ENCODE measurements around the gene CTBP1. TPM values are rescaled to one million over a fixed set of nuclear protein-coding genes. Genes with fewer than 3 reads are reported as not detected.
A peak's percentile ranks its signal among the peaks of the same experiment; 100 is the strongest.

Gene CTBP1
- total and polyA plus RNA-seq, 9 of the 15 experiments (the other 6 are each of a cell fraction or from before 2014, with no cell fraction given), result 14.5 to 162 (median 68.2) TPM

DNA sequence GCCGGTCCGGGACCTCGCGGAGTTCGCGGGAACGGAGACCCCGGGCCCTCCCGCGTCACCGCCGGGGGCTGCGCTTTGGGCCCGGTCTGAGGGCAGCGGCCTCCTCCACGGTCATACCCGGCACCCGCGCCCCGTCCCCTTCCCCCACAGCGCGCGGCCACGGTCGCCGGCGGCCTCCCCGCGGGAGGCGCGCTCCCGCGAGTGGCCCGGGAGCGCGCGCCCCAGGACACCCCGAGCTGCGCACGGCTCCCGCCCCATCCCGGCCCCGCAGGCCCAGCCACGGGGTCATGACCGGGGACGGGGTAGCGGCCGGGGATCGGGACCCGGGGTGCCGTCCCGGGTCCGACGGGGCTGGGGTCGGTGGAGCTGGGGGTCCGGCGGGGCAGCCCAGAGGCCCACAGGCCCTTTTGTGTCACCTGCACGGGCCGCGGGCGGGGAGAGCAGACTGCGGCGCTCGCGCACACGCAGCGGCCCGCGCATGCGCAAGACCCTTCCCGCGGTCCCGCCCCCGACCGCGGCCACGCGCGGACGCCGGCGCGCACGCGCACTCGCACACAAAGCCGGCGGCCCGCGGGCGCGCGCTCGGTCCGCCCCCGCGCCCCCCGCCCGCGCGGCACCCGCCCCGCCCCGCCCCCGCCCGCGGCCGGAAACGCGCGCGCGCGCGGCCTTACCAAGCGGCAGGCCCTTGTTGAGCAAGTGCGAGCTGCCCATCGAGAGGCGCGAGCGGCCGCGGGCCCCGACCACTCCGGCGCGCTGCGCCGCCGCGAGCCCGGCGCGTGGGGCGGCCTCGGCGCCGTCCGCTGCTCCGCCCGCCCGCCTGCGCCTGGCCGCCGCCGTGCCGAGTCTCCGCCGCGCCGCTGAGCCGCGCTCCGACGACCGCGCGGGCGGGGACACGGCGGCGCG lies at the start of gene CTBP1 (continued):
- no peak for TF ChIP-seq YY1 (IDR thresholded peaks at IDR 0.05; ENCODE audit: borderline replicate concordance in 1 of 3, control insufficient read depth in 1 of 3, extremely low read depth in 1 of 3, insufficient read depth in 3 of 3, insufficient read length in 1 of 3, insufficient replicate concordance in 2 of 3, low read depth in 1 of 3, low read length in 2 of 3)
- no peak for TF ChIP-seq FOSL1 (tag; conservative IDR thresholded peaks at IDR 0.05)
- TF ChIP-seq E4F1 (CRISPR knock-in tag; IDR thresholded peaks at IDR 0.05; ENCODE audit: borderline replicate concordance), result no peak
- TF ChIP-seq SMARCA4 (IDR thresholded peaks at IDR 0.05), result no peak
- TF ChIP-seq NONO (IDR thresholded peaks at IDR 0.05; ENCODE audit: low read depth in 2 of 2, low read length in 1 of 2), result peak in 1 of 2 experiments; percentile 68; a peak in 2 of 4 replicates
- TF ChIP-seq, protein P1, sequence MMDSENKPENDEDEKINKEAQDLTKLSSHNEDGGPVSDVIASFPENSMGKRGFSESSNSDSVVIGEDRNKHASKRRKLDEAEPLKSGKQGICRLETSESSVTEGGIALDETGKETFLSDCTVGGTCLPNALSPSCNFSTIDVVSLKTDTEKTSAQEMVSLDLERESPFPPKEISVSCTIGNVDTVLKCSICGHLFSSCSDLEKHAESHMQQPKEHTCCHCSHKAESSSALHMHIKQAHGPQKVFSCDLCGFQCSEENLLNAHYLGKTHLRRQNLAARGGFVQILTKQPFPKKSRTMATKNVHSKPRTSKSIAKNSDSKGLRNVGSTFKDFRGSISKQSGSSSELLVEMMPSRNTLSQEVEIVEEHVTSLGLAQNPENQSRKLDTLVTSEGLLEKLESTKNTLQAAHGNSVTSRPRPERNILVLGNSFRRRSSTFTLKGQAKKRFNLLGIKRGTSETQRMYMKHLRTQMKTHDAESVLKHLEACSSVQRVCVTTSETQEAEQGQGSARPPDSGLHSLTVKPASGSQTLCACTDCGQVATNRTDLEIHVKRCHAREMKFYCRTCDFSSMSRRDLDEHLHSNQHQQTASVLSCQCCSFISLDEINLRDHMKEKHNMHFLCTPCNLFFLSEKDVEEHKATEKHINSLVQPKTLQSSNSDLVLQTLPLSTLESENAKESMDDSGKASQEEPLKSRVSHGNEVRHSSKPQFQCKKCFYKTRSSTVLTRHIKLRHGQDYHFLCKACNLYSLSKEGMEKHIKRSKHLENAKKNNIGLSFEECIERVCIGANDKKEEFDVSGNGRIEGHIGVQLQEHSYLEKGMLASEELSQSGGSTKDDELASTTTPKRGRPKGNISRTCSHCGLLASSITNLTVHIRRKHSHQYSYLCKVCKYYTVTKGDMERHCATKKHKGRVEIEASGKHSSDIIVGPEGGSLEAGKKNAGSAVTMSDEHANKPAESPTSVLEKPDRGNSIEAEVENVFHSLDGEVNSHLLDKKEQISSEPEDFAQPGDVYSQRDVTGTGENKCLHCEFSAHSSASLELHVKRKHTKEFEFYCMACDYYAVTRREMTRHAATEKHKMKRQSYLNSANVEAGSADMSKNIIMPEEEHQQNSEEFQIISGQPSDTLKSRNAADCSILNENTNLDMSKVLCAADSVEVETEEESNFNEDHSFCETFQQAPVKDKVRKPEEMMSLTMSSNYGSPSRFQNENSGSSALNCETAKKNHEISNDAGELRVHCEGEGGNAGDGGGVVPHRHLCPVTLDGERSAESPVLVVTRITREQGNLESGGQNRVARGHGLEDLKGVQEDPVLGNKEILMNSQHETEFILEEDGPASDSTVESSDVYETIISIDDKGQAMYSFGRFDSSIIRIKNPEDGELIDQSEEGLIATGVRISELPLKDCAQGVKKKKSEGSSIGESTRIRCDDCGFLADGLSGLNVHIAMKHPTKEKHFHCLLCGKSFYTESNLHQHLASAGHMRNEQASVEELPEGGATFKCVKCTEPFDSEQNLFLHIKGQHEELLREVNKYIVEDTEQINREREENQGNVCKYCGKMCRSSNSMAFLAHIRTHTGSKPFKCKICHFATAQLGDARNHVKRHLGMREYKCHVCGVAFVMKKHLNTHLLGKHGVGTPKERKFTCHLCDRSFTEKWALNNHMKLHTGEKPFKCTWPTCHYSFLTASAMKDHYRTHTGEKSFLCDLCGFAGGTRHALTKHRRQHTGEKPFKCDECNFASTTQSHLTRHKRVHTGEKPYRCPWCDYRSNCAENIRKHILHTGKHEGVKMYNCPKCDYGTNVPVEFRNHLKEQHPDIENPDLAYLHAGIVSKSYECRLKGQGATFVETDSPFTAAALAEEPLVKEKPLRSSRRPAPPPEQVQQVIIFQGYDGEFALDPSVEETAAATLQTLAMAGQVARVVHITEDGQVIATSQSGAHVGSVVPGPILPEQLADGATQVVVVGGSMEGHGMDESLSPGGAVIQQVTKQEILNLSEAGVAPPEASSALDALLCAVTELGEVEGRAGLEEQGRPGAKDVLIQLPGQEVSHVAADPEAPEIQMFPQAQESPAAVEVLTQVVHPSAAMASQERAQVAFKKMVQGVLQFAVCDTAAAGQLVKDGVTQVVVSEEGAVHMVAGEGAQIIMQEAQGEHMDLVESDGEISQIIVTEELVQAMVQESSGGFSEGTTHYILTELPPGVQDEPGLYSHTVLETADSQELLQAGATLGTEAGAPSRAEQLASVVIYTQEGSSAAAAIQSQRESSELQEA (IDR thresholded peaks at IDR 0.05; ENCODE audit: low read depth), result no peak
- TF ChIP-seq, protein P2, sequence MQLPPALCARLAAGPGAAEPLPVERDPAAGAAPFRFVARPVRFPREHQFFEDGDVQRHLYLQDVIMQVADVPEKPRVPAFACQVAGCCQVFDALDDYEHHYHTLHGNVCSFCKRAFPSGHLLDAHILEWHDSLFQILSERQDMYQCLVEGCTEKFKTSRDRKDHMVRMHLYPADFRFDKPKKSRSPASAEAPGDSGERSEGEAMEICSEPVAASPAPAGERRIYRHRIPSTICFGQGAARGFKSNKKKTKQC (CRISPR knock-in tag; IDR thresholded peaks at IDR 0.05), result no peak
- no peak for TF ChIP-seq U2AF1 (optimal IDR thresholded peaks at IDR 0.05; ENCODE audit: low read depth, low read length)
- no peak for TF ChIP-seq ZEB2 (IDR thresholded peaks at IDR 0.05)
- no peak for TF ChIP-seq NR2C2 (CRISPR knock-in tag; IDR thresholded peaks at IDR 0.05)
- TF ChIP-seq NR2C2 (tag; IDR thresholded peaks at IDR 0.05), result peak; percentile 80
- no peak for TF ChIP-seq PRMT5 (CRISPR knock-in tag; IDR thresholded peaks at IDR 0.05)
- TF ChIP-seq, protein P3, sequence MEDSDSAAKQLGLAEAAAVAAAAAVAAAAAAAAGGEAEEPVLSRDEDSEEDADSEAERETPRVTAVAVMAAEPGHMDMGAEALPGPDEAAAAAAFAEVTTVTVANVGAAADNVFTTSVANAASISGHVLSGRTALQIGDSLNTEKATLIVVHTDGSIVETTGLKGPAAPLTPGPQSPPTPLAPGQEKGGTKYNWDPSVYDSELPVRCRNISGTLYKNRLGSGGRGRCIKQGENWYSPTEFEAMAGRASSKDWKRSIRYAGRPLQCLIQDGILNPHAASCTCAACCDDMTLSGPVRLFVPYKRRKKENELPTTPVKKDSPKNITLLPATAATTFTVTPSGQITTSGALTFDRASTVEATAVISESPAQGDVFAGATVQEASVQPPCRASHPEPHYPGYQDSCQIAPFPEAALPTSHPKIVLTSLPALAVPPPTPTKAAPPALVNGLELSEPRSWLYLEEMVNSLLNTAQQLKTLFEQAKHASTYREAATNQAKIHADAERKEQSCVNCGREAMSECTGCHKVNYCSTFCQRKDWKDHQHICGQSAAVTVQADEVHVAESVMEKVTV (CRISPR knock-in tag; IDR thresholded peaks at IDR 0.05), result no peak

All from K562 (cell line).